Mesendoderm (in vitro differentiated cells): ENCODE data around the gene RNF113B.
A peak's percentile ranks its signal among the peaks of the same experiment; 100 is the strongest.

Experiments
- DNase-seq: peaks from one replicate; pipeline ENCODE4 v3.0.0; 2013
- H2AK5ac ChIP-seq: 2 replicates; pipeline ENCODE4 v1.6.1; 2013; ENCODE audit warnings: low read length, inconsistent platforms
- H2BK120ac ChIP-seq: 2 replicates; pipeline ENCODE4 v1.6.1; 2013; ENCODE audit warnings: low read depth, mild to moderate bottlenecking, low read length, moderate library complexity, mixed read lengths
- H2BK15ac ChIP-seq: replicated peaks from 2 replicates; pipeline ENCODE4 v1.6.1; 2013; ENCODE audit warnings: low read depth, mild to moderate bottlenecking, moderate library complexity
- H2BK5ac ChIP-seq: 2 replicates; pipeline ENCODE4 v1.6.1; 2013; ENCODE audit warnings: low read length, inconsistent platforms
- H3K18ac ChIP-seq: 2 replicates; pipeline ENCODE4 v1.6.1; 2013; ENCODE audit warnings: mild to moderate bottlenecking, low read length, mixed read lengths
- H3K23ac ChIP-seq: one replicate; pipeline ENCODE4 v1.6.1; 2013; ENCODE audit warnings: low read length
- H3K27ac ChIP-seq: 2 replicates; pipeline ENCODE4 v1.5.1; 2013; ENCODE audit warnings: low read depth, mild to moderate bottlenecking, inconsistent platforms, low read length, moderate library complexity
- H3K27me3 ChIP-seq: 2 replicates; pipeline ENCODE4 v1.6.1; 2013; ENCODE audit warnings: low read length, control low read depth, mild to moderate bottlenecking, inconsistent platforms; ENCODE audit not compliant: insufficient read depth, poor library complexity
- H3K36me3 ChIP-seq: 2 replicates; pipeline ENCODE4 v1.6.1; 2013; ENCODE audit warnings: low read length, inconsistent platforms; ENCODE audit not compliant: control insufficient read depth, insufficient read depth
- H3K4ac ChIP-seq: one replicate; pipeline ENCODE4 v1.6.1; 2013; ENCODE audit warnings: low read depth, mild to moderate bottlenecking, low read length, moderate library complexity
- H3K4me1 ChIP-seq: 2 replicates; pipeline ENCODE4 v1.6.1; 2013; ENCODE audit warnings: low read depth, low read length, inconsistent platforms; ENCODE audit not compliant: control insufficient read depth
- H3K4me2 ChIP-seq: 2 replicates; pipeline ENCODE4 v1.6.1; 2013; ENCODE audit warnings: low read length
- H3K4me3 ChIP-seq: 2 replicates; pipeline ENCODE4 v1.5.1; 2013; ENCODE audit warnings: mild to moderate bottlenecking, low read length
- H3K56ac ChIP-seq: one replicate; pipeline ENCODE4 v1.6.1; 2013; ENCODE audit warnings: low read length
- H3K79me1 ChIP-seq: 2 replicates; pipeline ENCODE4 v1.6.1; 2013; ENCODE audit warnings: low read length, inconsistent platforms
- H3K79me2 ChIP-seq: 2 replicates; pipeline ENCODE4 v1.6.1; 2013; ENCODE audit warnings: mild to moderate bottlenecking, low read length; ENCODE audit not compliant: control insufficient read depth, insufficient read depth
- H3K9ac ChIP-seq: 2 replicates; pipeline ENCODE4 v1.6.1; 2013; ENCODE audit warnings: low read length, inconsistent platforms
- H4K5ac ChIP-seq: one replicate; pipeline ENCODE4 v1.6.1; 2013; ENCODE audit warnings: low read length
- H4K8ac ChIP-seq: one replicate; pipeline ENCODE4 v1.6.1; 2013; ENCODE audit warnings: low read depth, mild to moderate bottlenecking, control low read depth, low read length, moderate library complexity
- WGBS: extraction: QIAGEN DNeasy Blood & Tissue Kit; methylation state at CpG from one replicate; pipeline ENCODE4 v1.1.7; 2013; ENCODE audit warnings: low lambda C conversion rate, missing lambda C conversion rate; ENCODE audit not compliant: insufficient coverage; ENCODE audit errors: extremely low coverage; 5-methylcytosine and 5-hydroxymethylcytosine counted together

Gene RNF113B

DNA sequence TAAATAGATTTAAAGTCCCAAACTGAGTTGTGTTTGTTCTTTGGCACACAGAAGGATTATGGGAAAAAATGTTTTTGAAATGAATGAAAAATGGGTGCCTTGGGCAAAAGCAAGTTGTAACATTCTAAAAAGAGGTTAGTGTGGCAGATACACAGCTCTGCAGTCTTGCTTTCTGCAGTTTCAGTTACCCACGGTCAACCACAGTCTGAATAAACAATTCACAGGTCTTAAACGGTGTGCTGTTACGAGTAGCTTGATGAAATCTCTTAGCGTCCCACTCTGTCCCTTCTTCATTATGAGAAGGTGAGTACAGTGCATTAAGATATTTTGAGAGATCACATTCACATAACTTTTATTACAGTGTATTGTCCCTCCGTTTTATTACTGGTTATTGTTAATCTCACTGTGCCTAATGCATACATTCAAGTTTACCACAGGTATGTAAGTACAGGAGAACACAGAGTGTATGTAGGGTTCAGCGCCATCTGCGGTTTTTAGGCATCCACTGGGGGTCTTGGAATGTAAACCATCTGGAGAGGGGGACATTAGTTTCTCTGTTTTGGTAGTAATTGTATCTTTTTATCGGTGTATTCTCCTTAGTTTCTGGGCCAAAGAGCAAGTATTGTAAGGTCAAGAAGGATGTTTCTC, 26.1 kb downstream of the RNF113B start:
- no peaks in the 10 kb centered on the region for H3K36me3 ChIP-seq
- WGBS, result no CpG with 5 or more reads among the region's 8 CpGs
- no peak overlapping the region for H3K27ac ChIP-seq

GRCh38 chr13:98147521-98147920, 29.5 kb downstream of the RNF113B start:
- DNase-seq, result peak; percentile 23
- Histone ChIP-seq H4K8ac (no peak overlapping the region), H3K27ac (no peak overlapping the region), H4K5ac (no peak overlapping the region), H3K36me3 (no peaks in the 10 kb centered on the region), H3K23ac (no peak overlapping the region), H3K9ac (no peak overlapping the region), H3K56ac (no peak overlapping the region), H3K27me3 (no peaks in the 10 kb centered on the region), H2AK5ac (no peak overlapping the region), H3K79me2 (peaks cover 53% of the 10 kb centered on the region), H2BK120ac (no peak overlapping the region), H3K4me2 (no peak overlapping the region), H3K79me1 (peaks cover 12% of the 10 kb centered on the region), H3K4me3 (no peak overlapping the region), H3K4me1 (peaks cover 9% of the 10 kb centered on the region), H3K4ac (no peak overlapping the region), H2BK15ac (no peak overlapping the region), H3K18ac (no peak overlapping the region), H2BK5ac (no peak overlapping the region)
- WGBS, result no CpG with 5 or more reads among the region's 5 CpGs

More for the DNA sequence above, 26.1 kb downstream of the RNF113B start:
- H4K5ac ChIP-seq, result no peak overlapping the region
- H3K4ac ChIP-seq, result no peak overlapping the region
- H3K27me3 ChIP-seq, result no peaks in the 10 kb centered on the region
- peaks cover 5% of the 10 kb centered on the region for H3K4me1 ChIP-seq
- H3K79me1 ChIP-seq, result peaks cover 17% of the 10 kb centered on the region
- no peak overlapping the region for H3K56ac ChIP-seq
- DNase-seq, result no peak
- no peak overlapping the region for H4K8ac ChIP-seq
- no peak overlapping the region for H3K4me2 ChIP-seq
- no peak overlapping the region for H3K4me3 ChIP-seq
- H2AK5ac ChIP-seq, result no peak overlapping the region
- H3K18ac ChIP-seq, result no peak overlapping the region
- no peak overlapping the region for H2BK5ac ChIP-seq
- no peak overlapping the region for H3K23ac ChIP-seq
- no peak overlapping the region for H3K9ac ChIP-seq
- no peak overlapping the region for H2BK15ac ChIP-seq
- H3K79me2 ChIP-seq, result peaks cover 54% of the 10 kb centered on the region
- no peak overlapping the region for H2BK120ac ChIP-seq

DNA sequence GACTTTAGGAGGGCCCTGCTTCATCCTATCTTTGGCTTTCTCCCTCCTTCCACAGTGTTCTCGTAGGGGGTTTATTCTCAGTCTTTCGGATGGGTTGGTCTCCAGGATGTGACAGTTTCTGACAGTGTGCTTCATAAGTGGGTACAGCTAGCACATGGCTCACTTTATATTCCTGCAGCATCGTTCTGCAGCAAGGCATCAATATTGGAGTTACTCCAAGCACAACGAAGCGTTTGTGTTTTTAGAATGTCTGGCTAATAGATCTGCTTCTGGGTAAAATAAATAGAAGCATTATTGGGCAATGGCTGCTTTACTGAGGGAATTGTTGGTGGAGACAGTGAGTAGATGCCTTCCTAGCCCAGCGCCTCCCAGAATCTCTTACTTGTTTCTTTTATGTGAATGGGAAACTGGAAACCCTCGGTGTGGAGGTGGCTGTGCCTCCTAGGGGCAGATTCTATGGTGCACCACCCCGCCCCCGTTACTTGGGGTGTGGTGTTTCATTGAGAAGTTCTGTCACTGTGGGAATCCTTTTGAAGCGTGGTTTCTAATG, 32.2 kb downstream of the RNF113B start:
- H3K4me1 ChIP-seq, result peaks cover 9% of the 10 kb centered on the region
- H3K9ac ChIP-seq, result peak overlapping the region; percentile 76
- no peak overlapping the region for H2BK5ac ChIP-seq
- no peak overlapping the region for H2AK5ac ChIP-seq
- no peak overlapping the region for H2BK15ac ChIP-seq
- no peak overlapping the region for H3K27ac ChIP-seq
- H3K36me3 ChIP-seq, result no peaks in the 10 kb centered on the region
- no peak overlapping the region for H3K4ac ChIP-seq
- H3K18ac ChIP-seq, result peak overlapping the region; percentile 100
- H2BK120ac ChIP-seq, result no peak overlapping the region
- WGBS, result no CpG with 5 or more reads among the region's 10 CpGs
- peaks cover 6% of the 10 kb centered on the region for H3K79me1 ChIP-seq
- H3K23ac ChIP-seq, result no peak overlapping the region
- no peak overlapping the region for H4K8ac ChIP-seq
- H3K4me3 ChIP-seq, result peak overlapping the region; percentile 12
- no peak overlapping the region for H4K5ac ChIP-seq
- DNase-seq, result peak; percentile 70
- peaks cover 45% of the 10 kb centered on the region for H3K79me2 ChIP-seq
- peak overlapping the region; percentile 80 for H3K4me2 ChIP-seq
- H3K56ac ChIP-seq, result peak overlapping the region; percentile 59
- H3K27me3 ChIP-seq, result no peaks in the 10 kb centered on the region

DNA sequence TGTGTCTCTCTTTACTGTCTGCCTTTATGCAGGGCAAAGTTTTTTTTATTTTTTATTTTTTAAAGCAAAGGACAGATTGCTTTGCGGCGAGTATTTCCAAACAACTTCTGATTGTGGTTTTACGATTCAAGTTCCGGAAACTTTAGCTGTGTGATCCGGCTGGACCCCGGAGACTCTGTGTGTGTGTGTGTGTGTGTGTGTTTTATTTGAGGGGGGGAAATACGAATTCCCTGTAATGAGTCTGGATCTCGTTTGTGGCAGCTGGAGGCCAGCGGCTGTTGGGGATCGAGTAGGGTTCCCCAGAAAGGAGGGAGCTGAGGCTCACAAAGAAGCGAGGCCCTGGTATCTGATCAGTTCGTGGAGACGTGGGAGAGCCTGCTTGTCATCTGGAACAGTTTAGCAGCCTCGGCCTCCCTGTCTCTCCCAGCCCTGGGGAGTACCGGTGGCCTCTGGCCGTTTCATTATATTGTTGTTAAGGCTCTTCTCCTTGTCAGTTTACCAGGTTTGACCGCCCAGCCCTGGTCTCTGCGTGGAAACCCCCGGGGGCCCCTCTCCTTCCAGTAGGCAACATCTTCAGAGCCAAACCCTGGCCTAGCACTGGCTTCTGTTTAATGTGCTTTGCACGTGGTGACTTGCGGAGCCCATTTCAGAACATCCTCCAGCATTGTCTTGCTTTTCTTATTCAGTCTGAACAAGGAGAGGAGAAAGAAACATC, 32.9 kb downstream of the RNF113B start:
- Histone ChIP-seq H3K4me1 (peaks cover 9% of the 10 kb centered on the region), H3K27ac (no peak overlapping the region), H3K18ac (peak overlapping the region; percentile 100), H3K79me1 (peaks cover 6% of the 10 kb centered on the region), H2BK120ac (peak overlapping the region; percentile 49), H3K4me2 (peak overlapping the region; percentile 80), H3K79me2 (peaks cover 42% of the 10 kb centered on the region), H4K8ac (no peak overlapping the region), H3K36me3 (no peaks in the 10 kb centered on the region), H3K27me3 (no peaks in the 10 kb centered on the region), H3K23ac (no peak overlapping the region), H3K9ac (peak overlapping the region; percentile 76), H4K5ac (no peak overlapping the region), H3K56ac (peak overlapping the region; percentile 87), H2AK5ac (no peak overlapping the region), H2BK15ac (no peak overlapping the region), H3K4ac (peak overlapping the region; percentile 99), H2BK5ac (no peak overlapping the region), H3K4me3 (peak overlapping the region; percentile 81)
- WGBS, result no CpG with 5 or more reads among the region's 21 CpGs
- peak; percentile 27 for DNase-seq

DNA sequence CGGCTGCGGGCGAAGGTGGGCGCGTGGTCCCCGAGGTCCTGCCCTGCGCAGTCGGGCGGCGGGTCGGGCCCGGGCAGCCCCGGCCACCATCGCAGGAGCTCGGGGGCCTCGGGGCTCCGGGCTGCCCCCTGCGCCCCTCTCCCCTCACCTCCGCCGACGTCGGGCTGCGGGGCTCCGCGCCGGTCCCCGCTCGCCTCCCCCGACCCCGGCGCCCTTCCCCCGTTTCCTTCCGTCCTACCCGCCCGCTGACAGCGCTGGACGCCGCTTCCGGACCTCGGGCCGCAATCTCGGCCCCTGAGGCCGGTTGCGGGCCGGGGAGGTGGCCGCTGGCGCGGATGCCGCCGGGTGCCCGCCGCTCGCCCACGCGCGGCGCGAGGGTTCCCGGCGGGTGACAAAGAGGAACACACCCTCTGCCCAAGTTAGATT, 33.5 kb downstream of the RNF113B start:
- H2AK5ac ChIP-seq, result no peak overlapping the region
- peak overlapping the region; percentile 80 for H3K4me2 ChIP-seq
- no peak overlapping the region for H4K8ac ChIP-seq
- peak overlapping the region; percentile 76 for H3K9ac ChIP-seq
- H3K18ac ChIP-seq, result peak overlapping the region; percentile 100
- H2BK5ac ChIP-seq, result no peak overlapping the region
- peak overlapping the region; percentile 97 for H2BK120ac ChIP-seq
- no CpG with 5 or more reads among the region's 60 CpGs for WGBS
- peaks cover 9% of the 10 kb centered on the region for H3K4me1 ChIP-seq
- peak; percentile 21 for DNase-seq
- no peak overlapping the region for H4K5ac ChIP-seq
- no peaks in the 10 kb centered on the region for H3K36me3 ChIP-seq
- peak overlapping the region; percentile 99 for H3K4ac ChIP-seq
- H2BK15ac ChIP-seq, result peak overlapping the region; percentile 79
- H3K27ac ChIP-seq, result peak overlapping the region; percentile 88
- peak overlapping the region; percentile 87 for H3K56ac ChIP-seq
- H3K23ac ChIP-seq, result no peak overlapping the region
- H3K79me1 ChIP-seq, result peaks cover 5% of the 10 kb centered on the region
- H3K79me2 ChIP-seq, result peaks cover 36% of the 10 kb centered on the region
- peak overlapping the region; percentile 81 for H3K4me3 ChIP-seq
- no peaks in the 10 kb centered on the region for H3K27me3 ChIP-seq
